Head of caudate nucleus (tissue), 42 donors: ENCODE results near the gene TRIM41.
A peak's percentile ranks its signal among the peaks of the same experiment; 100 is the strongest.

Experiments
- DNase-seq, 42 donors: peaks; one replicate each; pipeline versions ENCODE4 v3.0.0 to v3.0.0-alpha.2; 2020 to 2021; ENCODE audit warnings: mixed read lengths in 7 of 42
- intact Hi-C: fragments of 100-400 bp; cut with DNase I; formaldehyde crosslinking; loops from one replicate; pipeline ENCODE4 v1.15.0; 2022

Gene TRIM41

DNA sequence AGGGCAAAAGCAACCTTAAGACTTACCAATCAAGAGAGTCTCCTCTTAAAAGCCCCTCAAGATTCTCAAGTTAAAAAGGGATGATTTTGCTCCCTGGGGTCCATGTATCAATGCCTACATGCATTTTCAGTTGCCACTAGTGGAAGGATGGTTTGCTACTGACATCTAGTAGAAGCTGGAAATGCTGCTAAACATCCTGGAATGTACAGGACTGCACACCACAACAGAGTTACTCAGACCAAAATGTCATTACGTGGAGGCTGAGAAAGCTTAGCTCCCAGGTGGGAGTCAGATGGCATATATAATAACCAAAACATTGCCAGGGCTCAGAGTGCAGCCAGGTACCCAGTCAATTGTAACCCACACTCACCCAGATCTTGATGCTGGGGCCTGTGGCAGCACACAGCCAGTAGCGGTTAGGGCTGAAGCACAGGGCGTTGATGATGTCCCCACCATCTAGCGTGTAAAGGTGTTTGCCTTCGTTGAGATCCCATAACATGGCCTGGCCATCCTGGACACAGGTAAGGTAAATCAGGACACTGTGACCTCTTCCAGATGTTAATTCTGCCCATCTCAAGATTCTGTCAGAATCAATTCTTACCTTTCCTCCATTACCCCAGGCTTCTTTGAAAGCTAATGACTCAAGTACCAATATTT is 14.8 kb downstream of the TRIM41 start:
- intact Hi-C loops, result no loop called here
- peak in 2 of 42 donors; percentile 8 to 14 for DNase-seq

DNA sequence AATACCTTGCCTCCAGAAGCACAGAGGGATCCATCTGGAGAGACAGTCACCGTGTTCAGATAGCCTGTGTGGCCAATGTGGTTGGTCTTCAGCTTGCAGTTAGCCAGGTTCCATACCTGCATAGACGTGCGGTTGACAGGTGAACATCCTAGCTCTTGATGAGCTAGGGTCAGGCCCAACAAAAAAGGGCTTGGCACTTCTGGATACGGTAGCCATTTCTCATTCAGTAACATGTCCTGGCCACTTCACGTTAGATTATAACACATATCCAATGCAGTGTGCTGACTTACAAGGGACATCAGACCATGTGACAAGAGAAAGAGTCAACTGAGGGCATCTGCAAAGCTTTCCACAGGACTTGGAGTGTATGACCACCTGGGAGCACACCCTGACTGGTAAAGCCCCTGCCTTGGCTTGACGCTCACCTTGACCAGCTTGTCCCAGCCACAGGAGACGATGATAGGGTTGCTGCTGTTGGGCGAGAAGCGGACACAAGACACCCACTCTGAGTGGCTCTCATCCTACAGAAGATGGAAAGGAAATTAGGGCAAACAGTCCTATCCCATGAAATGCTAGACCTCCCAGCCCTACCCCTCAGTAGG is 16.1 kb downstream of the TRIM41 start:
- intact Hi-C loops, result no loop called here

GRCh38 chr5:181241393-181241975 is 18.4 kb downstream of the TRIM41 start:
- DNase-seq, result peak in 1 of 42 donors; percentile 33
- intact Hi-C loops, result no loop called here

More for the DNA sequence above, 16.1 kb downstream of the TRIM41 start:
- peak in 1 of 42 donors; percentile 2 for DNase-seq

DNA sequence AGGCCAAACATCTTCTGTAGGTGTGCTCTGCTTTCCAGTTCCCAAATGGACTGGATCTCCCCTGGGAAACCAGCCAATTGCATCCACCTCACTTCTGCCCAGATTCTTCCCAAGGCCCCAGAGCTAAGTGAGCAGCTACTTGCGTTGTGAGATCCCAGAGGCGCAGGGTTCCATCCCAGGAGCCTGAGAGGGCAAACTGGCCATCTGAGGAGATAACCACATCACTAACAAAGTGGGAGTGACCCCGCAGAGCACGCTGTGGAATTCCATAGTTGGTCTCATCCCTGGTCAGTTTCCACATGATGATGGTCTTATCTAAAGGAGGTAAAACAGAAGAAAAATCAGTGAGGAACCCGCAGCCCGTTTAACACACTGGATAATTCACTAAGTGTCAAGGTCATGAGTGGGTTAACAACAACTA is 19.0 kb downstream of the TRIM41 start:
- DNase-seq, result peak in 1 of 42 donors; percentile 16
- intact Hi-C loops, result no loop called here

- DNase-seq, result peak in 10 of 42 donors; percentile 18 to 64 (median 44)
- intact Hi-C loops, result no loop called here
These were observed 20.0 kb downstream of the TRIM41 start for GRCh38 chr5:181243018-181243563.

DNA sequence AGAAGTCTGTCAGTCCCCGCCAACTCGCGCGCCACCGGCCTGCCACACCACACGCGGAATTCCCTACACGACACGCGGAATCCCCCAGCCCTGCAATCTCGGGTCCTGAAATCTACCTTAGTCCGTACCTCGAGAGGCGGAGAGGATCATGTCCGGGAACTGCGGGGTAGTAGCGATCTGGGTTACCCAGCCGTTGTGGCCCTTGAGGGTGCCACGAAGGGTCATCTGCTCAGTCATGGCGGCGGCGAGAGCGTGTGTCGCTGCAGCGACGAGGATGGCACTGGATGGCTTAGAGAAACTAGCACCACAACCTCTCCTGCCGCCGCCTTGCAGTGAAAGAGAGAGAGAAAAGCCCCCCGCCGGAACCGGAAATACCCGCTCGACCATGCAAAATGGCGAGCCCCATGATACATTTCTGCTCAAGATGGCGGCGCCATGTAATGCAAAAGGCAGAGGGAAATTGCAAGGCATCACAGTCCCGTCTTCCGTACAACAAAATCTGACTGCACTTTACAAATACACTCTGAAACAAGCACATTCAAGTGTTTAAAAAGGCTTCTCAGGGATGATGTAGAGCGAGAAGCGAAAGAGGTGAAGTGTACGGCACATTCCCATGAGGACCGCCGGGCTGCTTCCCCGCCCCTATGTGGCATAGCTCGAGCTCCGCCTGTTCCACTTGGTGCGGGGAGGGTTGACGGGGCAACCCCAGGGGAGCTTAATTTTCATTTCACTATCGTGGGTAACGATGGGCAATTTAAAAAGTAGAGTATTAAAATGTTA is 20.7 kb downstream of the TRIM41 start, which contains the start of gene RACK1:
Gene RACK1, minus strand, starts transcription at position 343 of the 780 bp plus-strand sequence. Its CDS starts 106 bp downstream, at position 237.
- peak; percentile 85 to 97 (median 92) for DNase-seq
- intact Hi-C loops, result loop anchor here (1.0 kb wide), 1 partner anchor 20 kb away; the partner anchor contains the start of gene TRIM41

DNA sequence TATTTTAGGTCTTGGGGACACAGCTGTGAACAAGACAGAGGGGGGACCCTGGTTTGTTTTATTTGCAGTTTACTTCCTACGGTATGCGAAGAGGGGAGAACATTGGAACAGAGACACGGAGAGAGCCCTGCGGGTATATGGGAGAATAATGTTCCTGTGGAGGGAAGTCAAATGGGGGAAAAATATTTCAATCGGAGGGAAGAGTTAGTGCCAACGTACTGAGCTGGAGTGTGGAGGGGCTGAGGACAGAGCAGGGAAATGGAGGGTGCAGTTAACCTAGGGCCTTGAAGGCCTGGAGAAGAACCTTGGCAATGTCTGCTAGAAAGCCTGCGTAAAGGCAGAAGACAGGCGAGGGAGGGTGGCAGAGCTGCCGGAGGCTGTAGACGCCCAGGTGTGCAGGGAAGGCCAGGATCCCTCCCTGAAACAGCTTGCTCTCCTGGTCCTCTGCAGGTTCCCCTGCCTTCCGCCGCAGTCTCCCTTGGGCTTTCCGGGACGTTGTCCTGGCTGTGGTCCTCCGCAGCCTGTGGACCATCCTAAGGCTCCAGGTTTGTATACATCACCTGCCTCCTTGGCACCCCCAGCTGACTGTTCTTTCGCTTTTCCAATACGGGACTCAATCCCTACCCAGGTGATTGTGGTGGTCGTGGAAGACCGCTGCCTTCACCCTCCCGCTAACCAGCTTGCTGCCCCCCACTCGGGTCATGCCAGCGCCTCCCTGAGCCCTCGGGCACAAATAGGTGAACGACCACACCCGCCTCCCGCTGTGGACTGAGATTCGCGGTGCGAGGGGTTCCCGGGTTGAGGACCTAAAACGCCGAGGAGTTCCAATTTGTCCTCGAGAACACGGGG is 22.6 kb downstream of the TRIM41 start:
- intact Hi-C loops, result loop anchor here (2.0 kb wide), 1 partner anchor 15 kb away; the partner anchor contains the start of gene TRIM52
- DNase-seq, result peak in 13 of 42 donors; percentile 7 to 40 (median 25)

DNA sequence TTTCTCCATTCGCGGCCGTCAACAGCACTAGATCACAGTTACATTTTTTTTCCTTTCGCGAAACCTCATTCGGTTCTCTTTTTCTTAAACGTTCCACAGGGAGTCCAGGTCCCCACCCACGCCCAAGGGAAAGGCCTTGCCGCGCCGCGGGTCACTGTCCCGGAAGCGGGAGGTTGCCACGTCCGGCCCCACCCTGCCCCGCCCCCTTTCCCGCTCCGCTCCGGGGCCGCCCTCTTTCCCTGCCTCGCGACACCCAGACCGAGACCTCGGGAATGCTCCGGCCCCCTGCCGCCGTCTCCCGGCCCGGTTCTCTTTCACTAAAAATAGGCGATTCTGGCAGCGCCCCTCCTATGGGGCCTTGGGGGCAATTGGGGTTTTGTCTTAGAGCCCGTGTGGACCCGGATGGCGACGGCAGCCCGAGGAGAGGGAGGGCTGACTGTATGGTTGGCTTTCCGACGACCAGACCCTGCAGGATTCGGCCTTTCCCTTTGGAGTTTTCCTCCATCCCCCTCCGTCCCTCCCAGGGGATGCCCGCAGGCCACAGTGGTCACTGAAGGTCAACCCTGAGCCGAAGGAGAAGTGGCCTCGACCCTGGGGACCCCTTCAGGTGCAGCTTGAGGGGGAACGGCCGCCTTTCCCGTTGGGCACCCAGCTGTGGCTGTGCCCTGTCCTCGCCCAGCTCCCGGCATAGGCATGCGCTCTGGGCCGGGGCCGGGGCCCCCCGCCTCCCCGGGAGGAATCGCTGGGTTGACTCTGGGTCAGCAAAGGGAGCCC is 23.4 kb downstream of the TRIM41 start:
- intact Hi-C loops, result loop anchor here (2.0 kb wide), 1 partner anchor 14 kb away; the partner anchor contains the start of gene TRIM52
- DNase-seq, result peak; percentile 78 to 95 (median 89)

DNA sequence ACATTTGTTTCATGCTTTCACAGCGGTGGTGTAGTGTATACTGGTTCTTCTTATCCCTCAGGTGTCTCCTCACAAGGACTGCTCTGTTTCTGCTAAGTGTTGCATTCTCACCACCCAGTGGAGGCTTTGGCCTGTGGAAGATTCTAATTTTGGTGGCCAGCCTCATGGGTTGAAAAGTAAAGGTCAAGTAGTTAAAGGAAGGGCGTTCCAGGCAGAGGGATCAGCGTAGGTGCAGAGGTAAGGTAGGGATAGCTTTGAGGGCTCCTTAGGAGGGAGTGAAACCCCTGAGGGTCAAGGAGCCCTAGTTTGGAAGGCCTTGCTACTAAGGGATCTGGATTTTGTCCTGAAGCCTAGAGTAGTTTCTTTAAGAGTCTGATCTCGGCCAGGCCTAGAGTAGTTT is 25.2 kb downstream of the TRIM41 start:
- no peak for DNase-seq
- intact Hi-C loops, result no loop called here

GRCh38 chr5:181255276-181255675 is 32.2 kb downstream of the TRIM41 start:
- no peak for DNase-seq
- intact Hi-C loops, result no loop called here

DNA sequence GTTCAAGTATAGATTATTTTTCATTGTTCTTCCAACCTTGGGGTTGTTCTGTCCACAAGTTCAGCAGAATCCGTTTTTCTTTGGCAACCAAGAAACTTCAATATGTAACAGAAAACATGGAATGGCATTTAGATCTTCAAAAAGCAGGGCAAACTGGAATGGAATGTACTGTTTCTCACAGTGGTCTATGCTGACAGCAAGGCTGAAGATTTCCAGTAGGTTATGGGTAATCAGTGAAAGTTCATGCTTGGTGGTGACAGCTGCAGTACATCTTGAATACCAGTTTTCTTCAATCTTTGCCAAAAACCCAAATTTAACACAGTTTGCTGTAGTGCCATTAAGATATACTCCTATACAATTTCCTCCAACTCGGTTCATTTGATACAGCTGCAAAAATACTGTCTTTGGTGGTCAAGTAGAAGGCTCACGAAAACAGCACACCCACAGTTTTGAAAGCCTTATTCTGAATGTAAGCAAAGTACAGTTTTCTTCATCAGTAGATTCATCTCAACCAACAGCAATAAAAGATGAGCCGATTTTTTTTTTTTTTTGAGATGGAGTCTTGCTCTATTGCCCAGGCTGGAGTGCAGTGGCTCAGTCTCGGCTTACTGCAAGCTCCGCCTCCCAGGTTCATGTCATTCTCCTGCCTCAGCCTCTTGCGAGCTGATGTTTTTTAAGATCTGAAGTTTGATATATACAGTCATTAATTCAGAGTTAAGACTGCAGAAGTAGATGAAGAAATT is 32.9 kb downstream of the TRIM41 start:
- intact Hi-C loops, result no loop called here
- DNase-seq, result peak in 2 of 42 donors; percentile 5 to 9

- DNase-seq, result peak in 1 of 42 donors; percentile 10
- intact Hi-C loops, result no loop called here
These were observed 35.5 kb downstream of the TRIM41 start for GRCh38 chr5:181258576-181258975.

DNA sequence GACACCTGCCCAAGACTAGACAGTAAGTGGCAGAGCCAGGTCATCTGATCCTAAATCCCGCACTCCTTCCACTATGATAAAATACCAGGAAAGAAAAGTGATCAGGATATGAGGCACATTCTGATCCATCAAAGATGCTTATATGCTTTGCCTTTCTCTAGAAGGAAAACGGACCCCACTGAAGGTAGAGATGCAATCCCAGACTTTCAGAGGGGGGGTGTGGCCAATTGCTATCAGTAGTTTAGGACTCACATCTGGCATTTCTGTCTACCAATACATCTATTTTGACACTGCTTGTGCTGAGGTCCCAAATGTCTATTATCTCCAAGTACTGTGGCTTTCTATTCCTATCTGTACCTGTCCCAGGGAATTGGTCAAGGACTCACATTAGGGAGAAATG is 36.2 kb downstream of the TRIM41 start:
- intact Hi-C loops, result no loop called here
- no peak for DNase-seq

- DNase-seq, result peak in 5 of 42 donors; percentile 9 to 33 (median 24)
These were observed 37.1 kb downstream of the TRIM41 start for GRCh38 chr5:181259974-181260719.

DNA sequence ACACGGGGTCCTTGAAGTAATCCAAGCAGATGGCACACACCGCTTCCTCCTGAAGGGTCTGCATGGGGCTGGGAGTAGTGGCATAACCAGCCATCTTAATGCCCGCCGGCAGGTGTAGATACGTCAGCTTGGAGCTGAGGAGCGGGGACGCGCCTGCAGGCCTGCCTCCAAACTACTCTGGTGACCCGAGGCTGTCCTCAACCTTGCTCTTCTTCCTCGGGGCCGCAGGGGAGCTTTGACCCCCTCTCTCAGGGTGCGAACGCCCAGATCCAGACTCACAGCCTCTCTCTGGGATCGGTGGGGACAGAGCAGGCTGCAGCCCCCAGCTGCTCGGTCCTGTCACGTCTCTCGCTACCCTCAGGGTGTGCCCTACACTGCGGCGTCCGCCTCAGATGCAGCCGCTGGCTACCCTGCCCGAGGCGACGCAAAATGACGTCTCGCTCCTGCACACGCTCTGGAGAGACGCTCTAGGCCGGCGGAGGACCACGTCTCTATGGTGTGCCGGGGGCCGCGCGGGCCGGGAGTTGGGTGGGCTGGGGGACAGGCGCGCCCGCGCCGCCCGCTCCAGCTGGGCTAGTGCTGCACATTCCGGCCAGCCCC is 37.7 kb downstream of the TRIM41 start, which contains the start of gene TRIM52:
Gene TRIM52, minus strand, starts transcription at position 424 of the 600 bp plus-strand sequence. Its CDS starts 330 bp downstream, at position 94.
- intact Hi-C loops, result loop anchor here (2.0 to 5.0 kb wide), 2 partner anchors 14 to 39 kb away; partner anchors contain the start of gene TRIM41
- peak; percentile 83 to 97 (median 93) for DNase-seq

More at GRCh38 chr5:181259974-181260719, 37.1 kb downstream of the TRIM41 start:
- intact Hi-C loops, result loop anchor here (2.0 to 5.0 kb wide), 2 partner anchors 13 to 38 kb away; partner anchors contain the start of gene TRIM41
